Suprapubic skin (tissue), 4 donors: Measurements from ENCODE around the gene TOP2B. TPM values are rescaled to one million over a fixed set of nuclear protein-coding genes. Genes with fewer than 3 reads are reported as not detected.

Experiments
- DNase-seq, 2 donors: peaks; one replicate each; pipeline ENCODE4 v3.0.0-alpha.2; 2019; ENCODE audit warnings: low spot score in 2 of 2
- H3K27ac ChIP-seq: fragments of 200-600 bp; sonication (generic); one replicate; pipeline ENCODE4 v1.5.1; 2019
- H3K27me3 ChIP-seq: fragments of 200-600 bp; sonication (generic); one replicate; pipeline ENCODE4 v1.5.1; 2019
- H3K36me3 ChIP-seq: fragments of 200-600 bp; sonication (generic); one replicate; pipeline ENCODE4 v1.5.1; 2019
- H3K4me1 ChIP-seq: fragments of 200-600 bp; sonication (generic); one replicate; pipeline ENCODE4 v1.5.1; 2019
- H3K4me3 ChIP-seq: fragments of 200-600 bp; sonication (generic); one replicate; pipeline ENCODE4 v1.5.1; 2019; ENCODE audit warnings: mild to moderate bottlenecking
- H3K9me3 ChIP-seq: fragments of 200-600 bp; sonication (generic); one replicate; pipeline ENCODE4 v1.5.1; 2019
- EP300 ChIP-seq: sonication (generic); formaldehyde crosslinking; IDR thresholded peaks from one replicate; pipeline ENCODE4 v1.6.1; 2017; ENCODE audit warnings: antibody characterized with exemption
- POLR2A ChIP-seq, 2 donors: fragments of 450-650 bp; IDR thresholded peaks; one replicate each; pipeline ENCODE4 v1.6.1; 2017; ENCODE audit warnings: antibody characterized with exemption in 2 of 2, mild to moderate bottlenecking in 2 of 2, moderate library complexity in 2 of 2
- POLR2AphosphoS5 ChIP-seq, 3 donors: sonication (generic); formaldehyde crosslinking; IDR thresholded peaks; one replicate each; pipeline ENCODE4 v1.6.1; 2017; ENCODE audit warnings: antibody characterized with exemption in 3 of 3
- WGBS: methylation state at CpG from one replicate; pipeline ENCODE4 v1.1.5; 2018; 5-methylcytosine and 5-hydroxymethylcytosine counted together
- total RNA-seq, 4 donors: library from RNA; depleted of rRNA; stranded (reverse); fragments of >200 nt; gene quantifications; one replicate each; pipeline ENCODE4 v1.1.0, GENCODE V29; 2016
- TF ChIP-seq, protein P1 (sequence below), 2 donors: fragments of 200-600 bp in 1 of 2; fragments of 450-650 bp in 1 of 2; sonication (generic) in 1 of 2; IDR thresholded peaks; one replicate each; pipeline ENCODE4 v1.5.1; 2016 to 2019; ENCODE audit warnings: antibody characterized with exemption in 2 of 2, mild to moderate bottlenecking in 1 of 2, moderate library complexity in 1 of 2

TOP2B gene
- total RNA-seq, 4 donors from 2014 or later, result 59.3 to 160 (median 83.5) TPM

- H3K36me3 ChIP-seq, result no peaks in the 10 kb centered on the region
- no peaks in the 10 kb centered on the region for H3K27me3 ChIP-seq
Observed at GRCh38 chr3:25580534-25580933, 84.2 kb downstream of the TOP2B start.

GRCh38 chr3:25578059-25578458, 86.6 kb downstream of the TOP2B start:
- Histone ChIP-seq H3K4me1 (no peaks in the 10 kb centered on the region), H3K9me3 (no peaks in the 10 kb centered on the region), H3K36me3 (no peaks in the 10 kb centered on the region), H3K27ac (no peak overlapping the region), H3K27me3 (no peaks in the 10 kb centered on the region), H3K4me3 (no peak overlapping the region)
- 98% methylated on average over 10 of the region's 10 CpGs for WGBS
- no peak for DNase-seq
- TF ChIP-seq EP300 (no peak), POLR2AphosphoS5 (IDR thresholded peaks at IDR 0.05) (no peak), POLR2A (IDR thresholded peaks at IDR 0.05) (no peak)
- TF ChIP-seq, protein P1, sequence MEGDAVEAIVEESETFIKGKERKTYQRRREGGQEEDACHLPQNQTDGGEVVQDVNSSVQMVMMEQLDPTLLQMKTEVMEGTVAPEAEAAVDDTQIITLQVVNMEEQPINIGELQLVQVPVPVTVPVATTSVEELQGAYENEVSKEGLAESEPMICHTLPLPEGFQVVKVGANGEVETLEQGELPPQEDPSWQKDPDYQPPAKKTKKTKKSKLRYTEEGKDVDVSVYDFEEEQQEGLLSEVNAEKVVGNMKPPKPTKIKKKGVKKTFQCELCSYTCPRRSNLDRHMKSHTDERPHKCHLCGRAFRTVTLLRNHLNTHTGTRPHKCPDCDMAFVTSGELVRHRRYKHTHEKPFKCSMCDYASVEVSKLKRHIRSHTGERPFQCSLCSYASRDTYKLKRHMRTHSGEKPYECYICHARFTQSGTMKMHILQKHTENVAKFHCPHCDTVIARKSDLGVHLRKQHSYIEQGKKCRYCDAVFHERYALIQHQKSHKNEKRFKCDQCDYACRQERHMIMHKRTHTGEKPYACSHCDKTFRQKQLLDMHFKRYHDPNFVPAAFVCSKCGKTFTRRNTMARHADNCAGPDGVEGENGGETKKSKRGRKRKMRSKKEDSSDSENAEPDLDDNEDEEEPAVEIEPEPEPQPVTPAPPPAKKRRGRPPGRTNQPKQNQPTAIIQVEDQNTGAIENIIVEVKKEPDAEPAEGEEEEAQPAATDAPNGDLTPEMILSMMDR (IDR thresholded peaks at IDR 0.05), result no peak

More at GRCh38 chr3:25580534-25580933, 84.2 kb downstream of the TOP2B start:
- TF ChIP-seq, protein P1 (IDR thresholded peaks at IDR 0.05), result no peak
- TF ChIP-seq POLR2AphosphoS5 (IDR thresholded peaks at IDR 0.05) (no peak), EP300 (no peak), POLR2A (IDR thresholded peaks at IDR 0.05) (no peak)
- H3K4me1 ChIP-seq, result no peaks in the 10 kb centered on the region
- H3K9me3 ChIP-seq, result no peaks in the 10 kb centered on the region
- H3K4me3 ChIP-seq, result no peak overlapping the region
- DNase-seq, result no peak
- 92% methylated on average over 7 of the region's 8 CpGs for WGBS
- no peak overlapping the region for H3K27ac ChIP-seq

- Histone ChIP-seq H3K36me3 (no peaks in the 10 kb centered on the region), H3K4me1 (no peaks in the 10 kb centered on the region), H3K9me3 (no peaks in the 10 kb centered on the region), H3K27ac (no peak overlapping the region), H3K27me3 (no peaks in the 10 kb centered on the region), H3K4me3 (no peak overlapping the region)
- WGBS, result 83% methylated on average over 15 of the region's 15 CpGs
- TF ChIP-seq, protein P1 (IDR thresholded peaks at IDR 0.05), result no peak
- no peak for TF ChIP-seq POLR2AphosphoS5 (IDR thresholded peaks at IDR 0.05)
- TF ChIP-seq POLR2A (IDR thresholded peaks at IDR 0.05), result no peak
- no peak for TF ChIP-seq EP300
- DNase-seq, result no peak
Observed at GRCh38 chr3:25576831-25577454, 87.8 kb downstream of the TOP2B start.

DNA sequence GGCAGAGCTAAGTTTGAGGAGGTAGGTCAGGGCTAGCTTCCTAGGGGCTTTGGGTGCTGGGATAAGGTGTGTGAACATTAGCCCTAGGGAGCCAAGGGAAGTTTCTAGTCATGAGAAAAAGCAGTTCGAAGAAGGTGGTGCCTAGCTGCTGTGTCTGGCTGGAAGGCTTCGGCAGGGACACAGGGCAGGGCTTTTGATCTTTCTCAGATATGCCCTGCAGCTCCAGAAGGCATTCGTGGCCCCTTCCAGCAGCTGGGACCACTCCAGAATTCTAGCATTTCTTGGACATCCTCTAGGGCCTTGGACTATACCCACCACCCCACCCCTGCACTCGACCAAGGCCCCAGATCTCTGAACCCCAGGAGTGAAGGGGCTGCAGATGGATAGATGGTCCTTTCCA, 88.6 kb downstream of the TOP2B start:
- DNase-seq, result no peak
- TF ChIP-seq POLR2A (IDR thresholded peaks at IDR 0.05) (no peak), POLR2AphosphoS5 (IDR thresholded peaks at IDR 0.05) (no peak), EP300 (no peak)
- TF ChIP-seq, protein P1 (IDR thresholded peaks at IDR 0.05), result no peak
- WGBS, result 74% methylated on average over 3 of the region's 4 CpGs
- Histone ChIP-seq H3K9me3 (no peaks in the 10 kb centered on the region), H3K27ac (no peak overlapping the region), H3K4me1 (no peaks in the 10 kb centered on the region), H3K27me3 (no peaks in the 10 kb centered on the region), H3K36me3 (no peaks in the 10 kb centered on the region), H3K4me3 (no peak overlapping the region)

DNA sequence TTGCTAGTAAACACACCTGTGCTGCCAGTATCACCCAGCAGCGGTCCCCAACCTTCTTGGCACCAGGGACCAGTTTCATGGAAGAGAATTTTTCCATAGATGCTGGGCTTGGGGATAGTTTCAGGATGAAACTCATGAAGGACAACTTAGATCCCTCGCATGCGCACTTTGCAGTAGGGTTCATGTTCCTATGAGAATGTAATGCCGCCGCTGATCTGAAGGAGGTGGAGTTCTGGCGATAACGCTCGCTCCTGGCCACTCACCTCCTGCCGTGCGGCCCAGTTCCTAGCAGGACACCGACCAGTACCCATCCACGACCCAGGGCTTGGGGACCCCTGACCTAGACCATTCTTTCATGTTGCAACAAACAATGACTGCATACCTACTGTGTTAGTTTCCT, 89.7 kb downstream of the TOP2B start:
- no peaks in the 10 kb centered on the region for H3K9me3 ChIP-seq
- no peaks in the 10 kb centered on the region for H3K4me1 ChIP-seq
- TF ChIP-seq, protein P1 (IDR thresholded peaks at IDR 0.05), result no peak
- TF ChIP-seq EP300, result no peak
- no peak for TF ChIP-seq POLR2AphosphoS5 (IDR thresholded peaks at IDR 0.05)
- no peak for TF ChIP-seq POLR2A (IDR thresholded peaks at IDR 0.05)
- 89% methylated on average over 12 of the region's 12 CpGs for WGBS
- H3K4me3 ChIP-seq, result no peak overlapping the region
- DNase-seq, result no peak
- no peak overlapping the region for H3K27ac ChIP-seq
- H3K27me3 ChIP-seq, result no peaks in the 10 kb centered on the region
- H3K36me3 ChIP-seq, result no peaks in the 10 kb centered on the region
